Neural cell (in vitro differentiated cells): Measurements from ENCODE around the gene DARS1.

Experiments used
- EP300 ChIP-seq: fragments of 450-650 bp; conservative IDR thresholded peaks from 2 replicates; pipeline ENCODE4 v1.6.1; 2014; ENCODE audit warnings: antibody characterized with exemption, mild to moderate bottlenecking, moderate library complexity; ENCODE audit not compliant: poor library complexity, severe bottlenecking
- EZH2 ChIP-seq: fragments of 200-600, 300-800 bp; shearing (Covaris generic), sonication (generic); IDR thresholded peaks from 2 replicates; pipeline ENCODE4 v1.6.1; 2014; ENCODE audit warnings: antibody characterized with exemption, low read length, borderline replicate concordance, mild to moderate bottlenecking; ENCODE audit not compliant: insufficient read depth, poor library complexity, severe bottlenecking
- MXI1 ChIP-seq: fragments of 450-650 bp; conservative IDR thresholded peaks from 2 replicates; pipeline ENCODE4 v1.6.1; 2014; ENCODE audit warnings: antibody characterized with exemption, mild to moderate bottlenecking; ENCODE audit not compliant: poor library complexity, severe bottlenecking
- POLR2AphosphoS5 ChIP-seq: IDR thresholded peaks from 2 replicates; pipeline ENCODE4 v1.6.1; 2012
- RAD21 ChIP-seq: fragments of 450-650 bp; conservative IDR thresholded peaks from 2 replicates; pipeline ENCODE4 v1.6.1; 2014; ENCODE audit warnings: antibody characterized with exemption, mild to moderate bottlenecking, moderate library complexity
- REST ChIP-seq: IDR thresholded peaks from 2 replicates; pipeline ENCODE4 v1.6.1; 2012; ENCODE audit warnings: borderline replicate concordance
- TAF1 ChIP-seq: IDR thresholded peaks from 2 replicates; pipeline ENCODE4 v1.6.1; 2012; ENCODE audit warnings: low read depth
- TF ChIP-seq, protein P1 (sequence below): fragments of 450-650 bp; IDR thresholded peaks from 2 replicates; pipeline ENCODE4 v1.5.1; 2014; ENCODE audit warnings: antibody characterized with exemption, mild to moderate bottlenecking, moderate library complexity; ENCODE audit not compliant: poor library complexity, severe bottlenecking

DNA sequence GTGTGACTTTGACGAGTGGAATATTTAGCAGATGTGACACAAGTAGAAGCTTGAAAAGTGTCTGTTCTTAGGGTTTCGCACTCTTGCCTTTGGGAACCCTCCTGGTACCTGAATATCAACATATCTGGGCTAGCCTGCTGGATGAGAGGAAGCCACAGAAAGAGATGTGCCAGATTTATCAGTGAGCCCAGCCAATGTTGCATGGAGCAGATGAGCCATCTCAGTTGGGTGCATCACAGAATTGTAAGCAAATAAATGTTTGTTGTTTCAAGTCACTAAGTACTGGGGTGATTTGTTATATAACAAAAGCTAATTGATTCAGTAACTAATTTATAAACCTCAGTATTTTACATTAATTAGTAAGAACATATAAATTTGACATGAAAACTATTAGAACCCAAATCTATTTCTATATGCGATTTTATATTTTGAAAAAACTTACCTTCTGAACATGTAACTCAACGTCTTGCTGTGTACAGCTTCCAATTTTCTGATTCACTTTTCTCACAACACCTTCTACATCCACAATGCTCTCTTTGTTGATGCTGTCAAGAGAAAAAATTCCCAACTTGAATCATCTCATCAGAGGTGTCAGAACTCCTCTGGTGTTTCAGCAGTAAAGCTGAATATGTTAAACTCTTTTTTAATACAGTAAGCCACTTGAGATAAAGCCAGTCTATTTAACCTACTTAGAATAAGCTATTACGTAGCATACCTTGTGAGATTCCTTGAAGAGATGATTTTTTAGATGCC lies 42.3 kb downstream of the DARS1 start:
- TF ChIP-seq, protein P1, sequence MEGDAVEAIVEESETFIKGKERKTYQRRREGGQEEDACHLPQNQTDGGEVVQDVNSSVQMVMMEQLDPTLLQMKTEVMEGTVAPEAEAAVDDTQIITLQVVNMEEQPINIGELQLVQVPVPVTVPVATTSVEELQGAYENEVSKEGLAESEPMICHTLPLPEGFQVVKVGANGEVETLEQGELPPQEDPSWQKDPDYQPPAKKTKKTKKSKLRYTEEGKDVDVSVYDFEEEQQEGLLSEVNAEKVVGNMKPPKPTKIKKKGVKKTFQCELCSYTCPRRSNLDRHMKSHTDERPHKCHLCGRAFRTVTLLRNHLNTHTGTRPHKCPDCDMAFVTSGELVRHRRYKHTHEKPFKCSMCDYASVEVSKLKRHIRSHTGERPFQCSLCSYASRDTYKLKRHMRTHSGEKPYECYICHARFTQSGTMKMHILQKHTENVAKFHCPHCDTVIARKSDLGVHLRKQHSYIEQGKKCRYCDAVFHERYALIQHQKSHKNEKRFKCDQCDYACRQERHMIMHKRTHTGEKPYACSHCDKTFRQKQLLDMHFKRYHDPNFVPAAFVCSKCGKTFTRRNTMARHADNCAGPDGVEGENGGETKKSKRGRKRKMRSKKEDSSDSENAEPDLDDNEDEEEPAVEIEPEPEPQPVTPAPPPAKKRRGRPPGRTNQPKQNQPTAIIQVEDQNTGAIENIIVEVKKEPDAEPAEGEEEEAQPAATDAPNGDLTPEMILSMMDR: no peak
- peak; percentile 46 for TF ChIP-seq POLR2AphosphoS5
- no peak for TF ChIP-seq MXI1
- no peak for TF ChIP-seq EZH2
- no peak for TF ChIP-seq TAF1
- TF ChIP-seq EP300: peak; percentile 34
- peak; percentile 95 for TF ChIP-seq REST
- no peak for TF ChIP-seq RAD21
